HFFc6 (cell line): ENCODE data around the gene PPARA. TPM values are rescaled to one million over a fixed set of nuclear protein-coding genes. Genes with fewer than 3 reads are reported as not detected.

ENCODE experiments used
- DNase-seq: peaks from one replicate; pipeline ENCODE4 v3.0.0-alpha.2; 2018
- H3K27ac Mint-ChIP-seq: 2 replicates; pipeline ENCODE4 v1.8.0; 2020; ENCODE audit warnings: mild to moderate bottlenecking, mixed read lengths
- H3K27me3 Mint-ChIP-seq: 2 replicates; pipeline ENCODE4 v1.8.0; 2021; ENCODE audit warnings: mild to moderate bottlenecking, moderate library complexity, mixed read lengths; ENCODE audit not compliant: insufficient read depth
- H3K36me3 Mint-ChIP-seq: 2 replicates; pipeline ENCODE4 v1.8.0; 2021; ENCODE audit warnings: low read depth, mixed read lengths
- H3K4me1 Mint-ChIP-seq: 2 replicates; pipeline ENCODE4 v1.8.0; 2020; ENCODE audit warnings: low read depth, mixed read lengths
- H3K4me3 Mint-ChIP-seq: 2 replicates; pipeline ENCODE4 v1.8.0; 2020; ENCODE audit warnings: mild to moderate bottlenecking, moderate library complexity, mixed read lengths
- H3K9me3 Mint-ChIP-seq: 2 replicates; pipeline ENCODE4 v1.8.0; 2020; ENCODE audit warnings: mild to moderate bottlenecking, mixed read lengths
- CTCF ChIP-seq: fragments of 200-600 bp; sonication (generic); IDR thresholded peaks from 2 replicates; pipeline ENCODE4 v1.5.0; 2021; ENCODE audit warnings: antibody characterized with exemption, mild to moderate bottlenecking
- total RNA-seq, 6 experiments: library from RNA; stranded (reverse); fragmentation: NEBNext Ultra II Directional; extraction: Animal tissue kit (Norgen Biotek cat#: 25700); gene quantifications; 2 replicates in 1 of 6; 3 replicates in 5 of 6; pipeline ENCODE4 v1.2.3, GENCODE V29; 2021

PPARA gene
- total RNA-seq, 6 experiments from 2014 or later, result 14.1 to 16.0 (median 15.1) TPM

DNA sequence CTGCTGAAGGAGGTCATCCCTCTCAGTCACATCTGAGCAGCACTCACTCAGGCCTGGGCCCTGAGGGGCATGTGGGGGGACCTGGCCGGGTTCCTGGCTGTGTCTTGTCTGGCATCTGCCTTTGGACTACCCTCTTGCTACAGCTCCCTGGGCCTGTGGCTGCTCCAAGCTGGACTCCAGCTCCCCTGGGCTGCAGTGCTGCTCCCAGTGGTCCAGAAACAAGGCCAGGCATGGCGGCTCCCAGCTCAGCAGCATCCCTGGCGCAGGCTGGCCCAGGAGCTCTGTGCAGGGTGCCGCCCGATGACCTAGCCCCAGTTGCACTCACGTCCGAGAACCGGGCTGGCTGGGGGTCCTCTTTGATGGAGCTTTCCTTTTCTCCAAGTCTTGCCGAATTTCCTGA lies 94.4 kb downstream of the PPARA start:
- no peaks in the 10 kb centered on the region for H3K36me3 Mint-ChIP-seq
- peaks cover 10% of the 10 kb centered on the region for H3K4me1 Mint-ChIP-seq
- H3K9me3 Mint-ChIP-seq, result no peaks in the 10 kb centered on the region
- H3K27ac Mint-ChIP-seq, result no peak overlapping the region
- DNase-seq, result no peak
- TF ChIP-seq CTCF, result no peak
- no peaks in the 10 kb centered on the region; the same call in 1 of the 2 replicates for H3K27me3 Mint-ChIP-seq
- H3K4me3 Mint-ChIP-seq, result no peak overlapping the region

GRCh38 chr22:46245511-46245910 lies 95.2 kb downstream of the PPARA start:
- Mint-ChIP-seq H3K36me3 (no peaks in the 10 kb centered on the region), H3K9me3 (no peaks in the 10 kb centered on the region), H3K27ac (no peak overlapping the region), H3K4me1 (peaks cover 10% of the 10 kb centered on the region), H3K27me3 (no peaks in the 10 kb centered on the region; the same call in 1 of the 2 replicates), H3K4me3 (no peak overlapping the region)
- no peak for DNase-seq
- TF ChIP-seq CTCF, result no peak

DNA sequence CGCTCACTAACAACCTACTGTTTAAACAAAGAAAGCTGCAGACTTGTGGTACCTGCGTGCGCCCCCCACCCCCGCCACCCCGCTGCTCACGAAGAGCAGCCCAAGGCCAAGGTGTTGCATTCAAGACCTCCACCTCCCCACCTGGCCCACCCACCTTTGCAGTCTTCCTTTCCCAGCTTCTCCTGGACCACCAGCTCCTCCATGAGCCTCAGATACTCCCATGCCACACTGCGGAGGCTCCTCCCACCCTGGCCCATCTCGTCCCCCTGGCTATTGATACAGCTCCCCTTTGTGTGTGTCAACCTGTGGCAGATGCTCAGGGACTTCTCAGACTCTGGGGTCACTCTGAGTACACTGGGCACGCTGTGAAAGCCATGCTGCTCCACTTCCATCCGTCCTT lies 95.9 kb downstream of the PPARA start:
- TF ChIP-seq CTCF, result no peak
- no peak overlapping the region for H3K4me3 Mint-ChIP-seq
- no peaks in the 10 kb centered on the region; the same call in 1 of the 2 replicates for H3K27me3 Mint-ChIP-seq
- H3K27ac Mint-ChIP-seq, result no peak overlapping the region
- peaks cover 14% of the 10 kb centered on the region for H3K4me1 Mint-ChIP-seq
- DNase-seq, result no peak
- H3K9me3 Mint-ChIP-seq, result no peaks in the 10 kb centered on the region
- no peaks in the 10 kb centered on the region for H3K36me3 Mint-ChIP-seq

- no peak overlapping the region for H3K27ac Mint-ChIP-seq
- no peaks in the 10 kb centered on the region; the same call in 1 of the 2 replicates for H3K27me3 Mint-ChIP-seq
- no peak overlapping the region for H3K4me3 Mint-ChIP-seq
- H3K4me1 Mint-ChIP-seq, result peaks cover 23% of the 10 kb centered on the region
- H3K36me3 Mint-ChIP-seq, result no peaks in the 10 kb centered on the region
- H3K9me3 Mint-ChIP-seq, result no peaks in the 10 kb centered on the region
- DNase-seq, result no peak
- TF ChIP-seq CTCF, result no peak
Measured at GRCh38 chr22:46247443-46247975, 97.2 kb downstream of the PPARA start.

DNA sequence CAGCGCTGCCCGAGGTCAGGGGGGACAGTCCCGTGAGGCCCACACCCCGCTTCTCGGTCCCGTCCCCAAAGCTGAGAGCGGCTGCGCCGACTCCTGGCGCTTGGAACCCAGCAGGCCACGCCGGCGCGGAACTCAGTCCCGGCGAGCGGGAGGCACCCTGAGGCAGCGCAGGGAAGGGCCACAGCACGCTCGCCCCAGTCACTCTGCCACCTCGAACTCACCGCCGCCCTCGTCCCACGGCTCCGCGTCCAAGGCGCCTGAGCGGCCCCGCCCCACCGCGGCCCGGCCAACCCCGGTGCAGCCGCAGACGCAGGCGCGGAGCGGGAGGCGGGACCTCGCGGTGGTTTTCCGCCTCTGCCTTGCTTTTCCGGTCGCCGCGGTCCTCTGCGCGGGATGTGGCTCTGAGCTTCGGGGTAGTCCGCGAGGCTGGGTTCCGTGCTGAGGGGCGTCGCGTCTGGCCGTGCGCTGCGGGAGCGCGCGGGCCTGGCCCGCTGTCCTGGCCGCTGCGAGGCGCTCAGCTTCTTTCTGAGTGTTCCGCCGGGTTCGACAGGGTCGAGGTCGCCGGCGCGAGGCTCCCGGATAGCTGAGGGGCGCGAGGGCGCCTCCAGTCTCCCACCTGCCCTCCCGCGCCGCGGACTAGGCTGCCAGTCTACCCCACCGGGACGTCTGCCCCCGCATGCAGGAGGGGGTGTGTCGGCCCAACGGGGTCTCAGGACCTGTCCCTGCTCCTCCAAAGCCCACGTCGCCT lies 99.9 kb downstream of the PPARA start, which contains the start of gene CDPF1:
TSS of gene CDPF1 (minus strand) at position 259 of the 748 bp plus-strand sequence. CDS start 2,009 bp downstream, outside the sequence.
- Mint-ChIP-seq H3K36me3 (0 out of 2 replicates have a peak, but pooled peaks cover 5% of the 10 kb centered on the region), H3K9me3 (no peaks in the 10 kb centered on the region), H3K4me3 (peak within 1 kb of the TSS; percentile 85), H3K27ac (peak within 1 kb of the TSS; percentile 66), H3K27me3 (no peaks in the 10 kb centered on the region; the same call in 1 of the 2 replicates), H3K4me1 (peaks cover 31% of the 10 kb centered on the region)
- no peak; the same call in 1 of the 2 replicates for TF ChIP-seq CTCF
- peak; percentile 80 for DNase-seq
